SHP77 (cell line): Measurements from ENCODE around the gene GORASP1.

ENCODE experiments used
- DNase-seq, 2 experiments: peaks; one replicate each; lab custom pipeline; 2025; lab: John Stamatoyannopoulos, UW

GORASP1 gene

GRCh38 chr3:39141171-39141995 is 34.0 kb upstream of the GORASP1 start:
- DNase-seq: no peak

- DNase-seq: no peak
Observed at GRCh38 chr3:39140341-39140971, 33.0 kb upstream of the GORASP1 start.

- DNase-seq: no peak
Observed at GRCh38 chr3:39139442-39139841, 32.0 kb upstream of the GORASP1 start.

GRCh38 chr3:39138804-39139415 is 31.5 kb upstream of the GORASP1 start:
- no peak for DNase-seq

- DNase-seq: no peak
Observed at GRCh38 chr3:39137991-39138803, 30.8 kb upstream of the GORASP1 start.

GRCh38 chr3:39137435-39137936 is 30.1 kb upstream of the GORASP1 start:
- no peak for DNase-seq

GRCh38 chr3:39136533-39137434 is 29.4 kb upstream of the GORASP1 start:
- DNase-seq: no peak

GRCh38 chr3:39135170-39135805 is 27.9 kb upstream of the GORASP1 start:
- no peak for DNase-seq

- no peak for DNase-seq
Observed at GRCh38 chr3:39134305-39134704, 26.9 kb upstream of the GORASP1 start.

GRCh38 chr3:39133822-39134221 is 26.4 kb upstream of the GORASP1 start:
- DNase-seq: no peak

GRCh38 chr3:39133093-39133490 is 25.7 kb upstream of the GORASP1 start:
- no peak for DNase-seq

GRCh38 chr3:39132096-39133092 is 25.0 kb upstream of the GORASP1 start:
- DNase-seq: no peak

GRCh38 chr3:39130693-39131265 is 23.4 kb upstream of the GORASP1 start:
- no peak for DNase-seq

GRCh38 chr3:39130026-39130425 is 22.6 kb upstream of the GORASP1 start:
- no peak for DNase-seq

- no peak for DNase-seq
Observed at GRCh38 chr3:39128951-39129350, 21.5 kb upstream of the GORASP1 start.

- no peak for DNase-seq
Observed at GRCh38 chr3:39127908-39128304, 20.5 kb upstream of the GORASP1 start.

GRCh38 chr3:39127269-39127907 is 20.0 kb upstream of the GORASP1 start:
- no peak for DNase-seq

- peak; percentile 30 to 59 for DNase-seq
Observed at GRCh38 chr3:39126532-39127071, 19.2 kb upstream of the GORASP1 start.
